SU-DHL-6 (cell line): ENCODE results near the gene TPBGL.

ENCODE experiments used
- CTCF ChIP-seq: fragments of 200-600 bp; sonication (generic); IDR thresholded peaks from one replicate; pipeline ENCODE4 v1.5.1; 2017; ENCODE audit warnings: antibody characterized with exemption, mild to moderate bottlenecking, low read length, moderate library complexity; ENCODE audit not compliant: insufficient read depth, poor library complexity, severe bottlenecking
- EZH2phosphoT487 ChIP-seq: fragments of 200-600 bp; sonication (generic), shearing (Covaris generic); conservative IDR thresholded peaks from 2 replicates; pipeline ENCODE4 v1.6.1; 2018; ENCODE audit warnings: mild to moderate bottlenecking, antibody characterized with exemption, low read length, moderate library complexity, mixed read lengths

- no peak for TF ChIP-seq CTCF
- no peak for TF ChIP-seq EZH2phosphoT487
These were observed 28.2 kb downstream of the TPBGL start for GRCh38 chr11:75268626-75269366.
